ENCODE data around the gene DAAM2. TPM values are rescaled to one million over a fixed set of nuclear protein-coding genes. Genes with fewer than 3 reads are reported as not detected.

The DAAM2 gene
- total and polyA plus RNA-seq, 2 of the 8 experiments (the other 6 are each of a cell fraction or from before 2014, with no cell fraction given) = 1.5 to 2.9 TPM

- no peak overlapping the region for H3K56ac ChIP-seq (replicated peaks; ENCODE audit: insufficient read length, low read depth, low read length)
- no peak overlapping the region for H2BK12ac ChIP-seq (ENCODE audit: low read depth, low read length)
- H3K18ac ChIP-seq (ENCODE audit: extremely low read depth, low read length) = no peak overlapping the region
- no peak overlapping the region for H3K4me2 ChIP-seq (ENCODE audit: insufficient read depth in 1 of 2, low read depth in 2 of 2, low read length in 2 of 2)
- DNase-seq (ENCODE audit: low read depth in 1 of 2, low spot score in 2 of 2) (no peak), FAIRE-seq (no peak)
- no peak overlapping the region for H3K14ac ChIP-seq (ENCODE audit: insufficient read length)
- H4K8ac ChIP-seq (ENCODE audit: extremely low read depth, insufficient read depth, low read length) = no peak overlapping the region
- H3K4ac ChIP-seq (replicated peaks; ENCODE audit: insufficient read length, low read depth, low read length) = no peak overlapping the region
- no peak overlapping the region for H2BK120ac ChIP-seq (replicated peaks; ENCODE audit: low read depth, low read length)
- peaks cover 8% of the 10 kb centered on the region for H3K23me2 ChIP-seq (ENCODE audit: low read depth, low read length)
- no peak overlapping the region for H3K4me3 ChIP-seq (ENCODE audit: extremely low read depth in 1 of 4, insufficient read depth in 2 of 4, low read depth in 3 of 4, low read length in 4 of 4)
- no peak overlapping the region for H3K27ac ChIP-seq (ENCODE audit: low read depth, low read length)
- H2AK5ac ChIP-seq (ENCODE audit: low read depth, low read length) = no peak overlapping the region
- H3K4me1 ChIP-seq (replicated peaks in 1 of 4; ENCODE audit: control insufficient read depth in 3 of 4, insufficient read depth in 4 of 4, low read length in 3 of 4) = no peaks in the 10 kb centered on the region; a peak in 1 of 7 replicates
- no peak overlapping the region for H2BK20ac ChIP-seq (ENCODE audit: low read length)
- H4K5ac ChIP-seq (ENCODE audit: insufficient read length, low read depth, low read length) = no peak overlapping the region
- no peaks in the 10 kb centered on the region for H3K79me1 ChIP-seq (ENCODE audit: low read depth, low read length)
- WGBS, 2 experiments (ENCODE audit: extremely low coverage in 1 of 2, insufficient coverage in 1 of 2, insufficient read length in 1 of 2, insufficient replicate concordance in 2 of 2, low coverage in 1 of 2, low lambda C conversion rate in 2 of 2, missing lambda C conversion rate in 1 of 2) = 88% methylated on average over 4 of the region's 4 CpGs; no CpG with 5 or more reads in 1 of the 2 experiments
- no peaks in the 10 kb centered on the region for H3K27me3 ChIP-seq (replicated peaks in 1 of 4; ENCODE audit: control insufficient read depth in 3 of 4, extremely low read depth in 1 of 4, insufficient read depth in 3 of 4, low read length in 3 of 4)
- H3K9me3 ChIP-seq (ENCODE audit: insufficient read depth in 2 of 2, low read depth in 1 of 2, low read length in 1 of 2) = no peaks in the 10 kb centered on the region
- H3K36me3 ChIP-seq (ENCODE audit: control insufficient read depth in 2 of 4, insufficient read depth in 4 of 4, low read length in 3 of 4) = no peaks in the 10 kb centered on the region
- no peaks in the 10 kb centered on the region for H3K79me2 ChIP-seq (ENCODE audit: control insufficient read depth in 1 of 2, insufficient read depth in 2 of 2, low read length in 2 of 2)
- no peak for TF ChIP-seq HDAC6 (IDR thresholded peaks at IDR 0.05; ENCODE audit: low read depth, low read length)
- TF ChIP-seq CHD1 (IDR thresholded peaks at IDR 0.05; ENCODE audit: low read depth, low read length) = no peak
- TF ChIP-seq MAFK (IDR thresholded peaks at IDR 0.05; ENCODE audit: low read depth, low read length) = no peak
- TF ChIP-seq, protein P1, sequence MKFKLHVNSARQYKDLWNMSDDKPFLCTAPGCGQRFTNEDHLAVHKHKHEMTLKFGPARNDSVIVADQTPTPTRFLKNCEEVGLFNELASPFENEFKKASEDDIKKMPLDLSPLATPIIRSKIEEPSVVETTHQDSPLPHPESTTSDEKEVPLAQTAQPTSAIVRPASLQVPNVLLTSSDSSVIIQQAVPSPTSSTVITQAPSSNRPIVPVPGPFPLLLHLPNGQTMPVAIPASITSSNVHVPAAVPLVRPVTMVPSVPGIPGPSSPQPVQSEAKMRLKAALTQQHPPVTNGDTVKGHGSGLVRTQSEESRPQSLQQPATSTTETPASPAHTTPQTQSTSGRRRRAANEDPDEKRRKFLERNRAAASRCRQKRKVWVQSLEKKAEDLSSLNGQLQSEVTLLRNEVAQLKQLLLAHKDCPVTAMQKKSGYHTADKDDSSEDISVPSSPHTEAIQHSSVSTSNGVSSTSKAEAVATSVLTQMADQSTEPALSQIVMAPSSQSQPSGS (IDR thresholded peaks at IDR 0.05; ENCODE audit: low read length) = no peak
- no peak for TF ChIP-seq SIN3A (conservative IDR thresholded peaks at IDR 0.05 in 1 of 2, IDR thresholded peaks at IDR 0.05 in 1 of 2; ENCODE audit: low read depth in 1 of 2, low read length in 2 of 2)
- no peak for TF ChIP-seq PHF8 (conservative IDR thresholded peaks at IDR 0.05; ENCODE audit: low read depth, low read length)
- no peak for TF ChIP-seq NANOG (IDR thresholded peaks at IDR 0.05; ENCODE audit: insufficient read depth, low read depth, low read length, poor library complexity, severe bottlenecking)
- TF ChIP-seq TAF7 (optimal IDR thresholded peaks at IDR 0.05; ENCODE audit: borderline replicate concordance, low read depth, low read length) = no peak
- no peak for TF ChIP-seq SIX5 (IDR thresholded peaks at IDR 0.05; ENCODE audit: low read depth, low read length)
- TF ChIP-seq BACH1 (IDR thresholded peaks at IDR 0.05; ENCODE audit: low read length) = no peak
- no peak for TF ChIP-seq CBX8 (IDR thresholded peaks at IDR 0.05; ENCODE audit: borderline replicate concordance, low read depth, low read length)
- TF ChIP-seq SP2 (IDR thresholded peaks at IDR 0.05; ENCODE audit: low read length) = no peak
- TF ChIP-seq TEAD4 (IDR thresholded peaks at IDR 0.05; ENCODE audit: low read depth, low read length) = no peak
- no peak for TF ChIP-seq SIRT6 (IDR thresholded peaks at IDR 0.05; ENCODE audit: low read length)
- H3K23ac ChIP-seq (ENCODE audit: insufficient read length) = no peak overlapping the region
- H2BK15ac ChIP-seq (ENCODE audit: low read length) = no peak overlapping the region
- H2BK5ac ChIP-seq (ENCODE audit: low read depth, low read length) = no peak overlapping the region
- H3K9ac ChIP-seq (replicated peaks in 1 of 4; ENCODE audit: extremely low read depth in 1 of 4, low read depth in 3 of 4, low read length in 3 of 4) = no peak overlapping the region
- POLR2A ChIA-PET (ENCODE audit: partially characterized antibody) = interaction anchor here (0.6 kb wide), 1 partner anchor 299 kb away, joined by 4 read pairs; no protein-coding TSS in a partner anchor
- no peak overlapping the region for H2AFZ ChIP-seq (ENCODE audit: low read length)
- CTCF ChIA-PET (ENCODE audit: partially characterized antibody) = no interaction called here
- H4K91ac ChIP-seq (replicated peaks; ENCODE audit: insufficient read length, low read length) = no peak overlapping the region
- H4K20me1 ChIP-seq (replicated peaks in 1 of 2; ENCODE audit: control insufficient read depth in 1 of 2, insufficient read depth in 2 of 2, low read length in 2 of 2) = peaks cover 0 to 7% of the 10 kb centered on the region in 2 experiments
These were observed 56.0 kb downstream of the DAAM2 start for GRCh38 chr6:39848171-39848570.
